Measurements from ENCODE around the gene PDE11A. TPM values are rescaled to one million over a fixed set of nuclear protein-coding genes. Genes with fewer than 3 reads are reported as not detected.

PDE11A gene
- total and polyA plus RNA-seq, 2 of the 13 experiments (the other 11 are each of a cell fraction or from before 2014, with no cell fraction given): 1.2 to 1.7 TPM

- CTCF ChIA-PET (ENCODE audit: low intra/inter-chr PET ratio, low total read pairs): no interaction called here
- WGBS (ENCODE audit: low lambda C conversion rate): 30% methylated on average over 2 of the region's 2 CpGs
- POLR2A ChIA-PET: no interaction called here
- no peak overlapping the region for H3K4me3 ChIP-seq (replicated peaks in 1 of 3; ENCODE audit: insufficient read depth in 1 of 3, low read depth in 2 of 3, low read length in 3 of 3)
- FAIRE-seq: no peak
- H3K27ac ChIP-seq (ENCODE audit: extremely low read length, insufficient read depth, low read length): no peak overlapping the region
- peaks cover 13% of the 10 kb centered on the region; the same call in 1 of the 2 replicates for H3K4me1 ChIP-seq (ENCODE audit: insufficient read depth, low read length)
- intact Hi-C loops (cut with micrococcal nuclease; ENCODE audit: unreplicated experiment) (no loop called here), in situ Hi-C loops (cut with HindIII; ENCODE audit: extremely low pct_ligation_motif_present, low pct_unique_long_range_greater_than_20kb) (no loop called here)
- H3K79me2 ChIP-seq (ENCODE audit: insufficient read depth, low read length): no peaks in the 10 kb centered on the region
- H3K4me2 ChIP-seq (ENCODE audit: low read depth, low read length): no peak overlapping the region
- no peak for ATAC-seq
- DNase-seq (ENCODE audit: low spot score): no peak
- H3K27me3 ChIP-seq (ENCODE audit: control insufficient read depth in 1 of 2, insufficient read depth in 2 of 2, low read length in 2 of 2): no peaks in the 10 kb centered on the region
- H3K9me3 ChIP-seq (ENCODE audit: low read length): no peaks in the 10 kb centered on the region
- TF ChIP-seq ZNF350 (CRISPR knock-in tag; IDR thresholded peaks at IDR 0.05; ENCODE audit: borderline replicate concordance, low read depth) (no peak), SRSF9 (IDR thresholded peaks at IDR 0.05; ENCODE audit: borderline replicate concordance, insufficient read depth, low read depth, low read length, poor library complexity, severe bottlenecking) (no peak), HOXD1 (CRISPR knock-in tag; IDR thresholded peaks at IDR 0.05) (no peak), MAFF (IDR thresholded peaks at IDR 0.05; ENCODE audit: low read depth, low read length) (peak; percentile 39; the same call in 1 of the 2 replicates), MAFK (conservative IDR thresholded peaks at IDR 0.05 in 1 of 2, IDR thresholded peaks at IDR 0.05 in 1 of 2; ENCODE audit: low read length in 2 of 2) (peak; percentile 57 to 78), NAIF1 (CRISPR knock-in tag; IDR thresholded peaks at IDR 0.05; ENCODE audit: borderline replicate concordance) (no peak), TSC22D2 (CRISPR knock-in tag; IDR thresholded peaks at IDR 0.05; ENCODE audit: borderline replicate concordance) (no peak), PHF8 (CRISPR knock-in tag; IDR thresholded peaks at IDR 0.05) (no peak), FOXP4 (CRISPR knock-in tag; IDR thresholded peaks at IDR 0.05) (no peak), SMARCE1 (IDR thresholded peaks at IDR 0.05; ENCODE audit: borderline replicate concordance) (no peak), IRX3 (CRISPR knock-in tag; IDR thresholded peaks at IDR 0.05; ENCODE audit: borderline replicate concordance, low read depth) (no peak)
- BruUV-seq (replicated peaks): no TSS peak
- no peak overlapping the region for H3K9ac ChIP-seq (ENCODE audit: insufficient read depth, low read depth, low read length)
- H2AFZ ChIP-seq (ENCODE audit: low read length): no peak overlapping the region
- no peaks in the 10 kb centered on the region for H4K20me1 ChIP-seq (ENCODE audit: insufficient read depth, low read length)
- H3K36me3 ChIP-seq (replicated peaks in 1 of 2; ENCODE audit: control insufficient read depth in 1 of 2, insufficient read depth in 2 of 2, low read length in 2 of 2): no peaks in the 10 kb centered on the region
Observed at GRCh38 chr2:177883177-177883576, 189.4 kb downstream of the PDE11A start.
